GM21528 (cell line): ENCODE measurements around the gene ANKRD13C.
A peak's percentile ranks its signal among the peaks of the same experiment; 100 is the strongest.

Source experiments
- ATAC-seq: cut with Tn5 transposase; IDR thresholded peaks from one replicate; pipeline ENCODE4 v1.9.1; 2021; ENCODE audit warnings: mild to moderate bottlenecking, moderate library complexity; ENCODE audit not compliant: unreplicated experiment, low FRiP score

Gene ANKRD13C

GRCh38 chr1:70314706-70315304, 39.7 kb downstream of the ANKRD13C start:
- no peak for ATAC-seq

- ATAC-seq: no peak
These were observed 43.2 kb downstream of the ANKRD13C start for GRCh38 chr1:70311369-70311768.

GRCh38 chr1:70299472-70299871, 55.0 kb downstream of the ANKRD13C start:
- no peak for ATAC-seq

GRCh38 chr1:70295749-70296148, 58.8 kb downstream of the ANKRD13C start:
- no peak for ATAC-seq

- ATAC-seq: no peak
These were observed 61.2 kb downstream of the ANKRD13C start for GRCh38 chr1:70293186-70293843.

GRCh38 chr1:70290218-70290617, 64.3 kb downstream of the ANKRD13C start:
- no peak for ATAC-seq

GRCh38 chr1:70288166-70288565, 66.4 kb downstream of the ANKRD13C start:
- no peak for ATAC-seq

GRCh38 chr1:70286453-70286852, 68.1 kb downstream of the ANKRD13C start:
- no peak for ATAC-seq

- no peak for ATAC-seq
These were observed 70.2 kb downstream of the ANKRD13C start for GRCh38 chr1:70284366-70284765.

- ATAC-seq: no peak
These were observed 75.8 kb downstream of the ANKRD13C start for GRCh38 chr1:70278710-70279109.

GRCh38 chr1:70277875-70278274, 76.6 kb downstream of the ANKRD13C start:
- no peak for ATAC-seq

GRCh38 chr1:70265946-70266345, 88.6 kb downstream of the ANKRD13C start:
- ATAC-seq: no peak

GRCh38 chr1:70264839-70265238, 89.7 kb downstream of the ANKRD13C start:
- no peak for ATAC-seq

GRCh38 chr1:70256664-70257063, 97.9 kb downstream of the ANKRD13C start:
- no peak for ATAC-seq

- ATAC-seq: no peak
These were observed 105.8 kb downstream of the ANKRD13C start for GRCh38 chr1:70248729-70249128.

GRCh38 chr1:70247768-70248167, 106.8 kb downstream of the ANKRD13C start:
- no peak for ATAC-seq

- ATAC-seq: no peak
These were observed 107.4 kb downstream of the ANKRD13C start for GRCh38 chr1:70247122-70247521.

GRCh38 chr1:70239940-70240339, 114.6 kb downstream of the ANKRD13C start:
- ATAC-seq: no peak

- no peak for ATAC-seq
These were observed 119.8 kb downstream of the ANKRD13C start for GRCh38 chr1:70234733-70235132.

GRCh38 chr1:70231475-70231874, 123.0 kb downstream of the ANKRD13C start:
- no peak for ATAC-seq

- ATAC-seq: no peak
These were observed 125.9 kb downstream of the ANKRD13C start for GRCh38 chr1:70228670-70229069.

- peak; percentile 54 for ATAC-seq
These were observed 127.1 kb downstream of the ANKRD13C start for GRCh38 chr1:70227439-70227838.
